PC-3 (cell line): ENCODE results near the gene ZNF10. TPM values are rescaled to one million over a fixed set of nuclear protein-coding genes. Genes with fewer than 3 reads are reported as not detected.
A peak's percentile ranks its signal among the peaks of the same experiment; 100 is the strongest.

Experiments
- ATAC-seq: fragments of 200-7000 bp; cut with Tn5 transposase; 2 replicates; pipeline ENCODE4 v1.9.1; 2020; ENCODE audit warnings: mild to moderate bottlenecking, moderate library complexity
- Bru-seq: library from RNA; stranded (reverse); fragments of 400-500 nt; gene quantifications from one replicate; lab custom pipeline; 2021; lab: Mats Ljungman, UMichigan
- BruChase-seq, 2 experiments: library from RNA; stranded (reverse); fragments of 400-500 nt; gene quantifications; one replicate each; lab custom pipeline; 2021; lab: Mats Ljungman, UMichigan
- BruUV-seq: library from RNA; stranded (reverse); fragments of 400-500 nt; replicated peaks from 2 replicates; lab custom pipeline; 2021; lab: Mats Ljungman, UMichigan
- CTCF ChIA-PET: fragments of 300-600 bp; sonication (Branson Sonifier 250); formaldehyde crosslinking; loops from one replicate; lab custom pipeline; 2022; ENCODE audit warnings: antibody characterized with exemption; lab: Charles Lee
- POLR2A ChIA-PET: fragments of 300-600 bp; sonication (Branson Sonifier 250); formaldehyde crosslinking; loops from one replicate; lab custom pipeline; 2022; ENCODE audit warnings: antibody characterized with exemption; ENCODE audit not compliant: unreplicated experiment; lab: Charles Lee
- DNase-seq: peaks from one replicate; pipeline ENCODE4 v3.0.0-alpha.2; 2015
- H2AFZ ChIP-seq: fragments of 300-600 bp; sonication (generic); 2 replicates; pipeline ENCODE4 v1.6.0; 2016; ENCODE audit warnings: antibody characterized with exemption, low read length
- H3F3A ChIP-seq: fragments of 300-600 bp; sonication (generic); one replicate; pipeline ENCODE4 v1.6.0; 2017; ENCODE audit warnings: antibody characterized with exemption, low read length, control low read depth, mild to moderate bottlenecking; ENCODE audit not compliant: unreplicated experiment
- H3K27ac ChIP-seq: fragments of 300-600 bp; sonication (generic); 2 replicates; pipeline ENCODE4 v1.5.1; 2016; ENCODE audit warnings: mild to moderate bottlenecking, low read length
- H3K27me3 ChIP-seq: fragments of 300-600 bp; sonication (generic); 2 replicates; pipeline ENCODE4 v1.6.1; 2016; ENCODE audit warnings: low read length, mixed read lengths
- H3K36me3 ChIP-seq: fragments of 300-600 bp; sonication (generic); 2 replicates; pipeline ENCODE4 v1.6.1; 2016; ENCODE audit warnings: low read depth, mixed run types, low read length, mixed read lengths
- H3K4me1 ChIP-seq: fragments of 300-600 bp; sonication (generic); 2 replicates; pipeline ENCODE4 v1.5.1; 2016; ENCODE audit warnings: low read length; ENCODE audit not compliant: insufficient read depth
- H3K4me2 ChIP-seq: fragments of 300-600 bp; sonication (generic); 2 replicates; pipeline ENCODE4 v1.6.0; 2016; ENCODE audit warnings: low read length
- H3K4me3 ChIP-seq: fragments of 300-600 bp; sonication (generic); 2 replicates; pipeline ENCODE4 v1.5.1; 2016; ENCODE audit warnings: mild to moderate bottlenecking, low read length, mixed read lengths
- H3K79me2 ChIP-seq: fragments of 300-600 bp; sonication (generic); 2 replicates; pipeline ENCODE4 v1.6.1; 2017; ENCODE audit warnings: low read length, mixed read lengths
- H3K9ac ChIP-seq: fragments of 300-600 bp; sonication (generic); 2 replicates; pipeline ENCODE4 v1.6.0; 2016; ENCODE audit warnings: mild to moderate bottlenecking, low read length
- H3K9me2 ChIP-seq: fragments of 300-600 bp; sonication (generic); replicated peaks from 2 replicates; pipeline ENCODE4 v1.6.1; 2016; ENCODE audit warnings: mixed run types, low read length, mixed read lengths
- H3K9me3 ChIP-seq: fragments of 300-600 bp; sonication (generic); 2 replicates; pipeline ENCODE4 v1.6.1; 2016; ENCODE audit warnings: low read length, mixed read lengths
- H4K20me1 ChIP-seq: fragments of 300-600 bp; sonication (generic); 2 replicates; pipeline ENCODE4 v1.6.1; 2016; ENCODE audit warnings: low read length, mixed read lengths
- CTCF ChIP-seq: fragments of 300-600 bp; sonication (generic); conservative IDR thresholded peaks from 2 replicates; pipeline ENCODE4 v1.5.1; 2017; ENCODE audit warnings: antibody characterized with exemption, low read depth, mild to moderate bottlenecking, low read length
- EZH2 ChIP-seq: fragments of 300-600 bp; sonication (generic); IDR thresholded peaks from one replicate; pipeline ENCODE4 v1.6.1; 2017; ENCODE audit warnings: antibody characterized with exemption, mild to moderate bottlenecking, low read length; ENCODE audit not compliant: unreplicated experiment
- EZH2phosphoT487 ChIP-seq: fragments of 300-600 bp; sonication (generic); IDR thresholded peaks from 2 replicates; pipeline ENCODE4 v1.6.1; 2018; ENCODE audit warnings: mild to moderate bottlenecking, antibody characterized with exemption, low read length, borderline replicate concordance
- intact Hi-C: fragments of 100-400 bp; cut with micrococcal nuclease; formaldehyde crosslinking; loops from 2 replicates; pipeline ENCODE4 v1.9.0; 2023
- long read RNA-seq: library from polyadenylated mRNA; unstranded; transcript quantifications from one replicate; pipeline ENCODE4 v2.0.0, GENCODE V29; 2021; ENCODE audit not compliant: unreplicated experiment
- total RNA-seq: library from RNA; depleted of rRNA; stranded (reverse); fragments of >200 nt; gene quantifications from 2 replicates; pipeline ENCODE4 v1.2.3, GENCODE V29; 2014; rRNA removed

Gene ZNF10
- 1.9 and 2.0 TPM in 2 replicates for total RNA-seq
- Bru-seq, nascent RNA = percentile 59 among the genes with signal in this experiment
- BruChase-seq, experiment 1, labeled RNA remaining after a 6-hour chase = percentile 64 among the genes with signal in this experiment
- percentile 75 among the genes with signal in this experiment for BruChase-seq, experiment 2, labeled RNA remaining after a 2-hour chase
- long read RNA-seq, partial matches to known transcripts = 4 of 10 reads
- long read RNA-seq, other reads (novel, unspliced or antisense) = 5 of 10 reads

GRCh38 chr12:133130038-133130807 lies at the start of gene ZNF10, which contains the start of gene ZNF891:
Gene ZNF10, plus strand, starts transcription at chr12:133130627. Its CDS starts 13,866 bp downstream, at chr12:133144493.
Gene ZNF891, minus strand, starts transcription at chr12:133130274. Its CDS starts 8,356 bp downstream, at chr12:133121918.
- TF ChIP-seq CTCF = no peak
- no peak for TF ChIP-seq EZH2
- TF ChIP-seq EZH2phosphoT487 = peak; percentile 83
- no peaks in the 10 kb centered on the region for H3F3A ChIP-seq
- no peaks in the 10 kb centered on the region for H3K27me3 ChIP-seq
- BruUV-seq = no TSS peak
- peak within 1 kb of the TSS; percentile 87 for H3K4me2 ChIP-seq
- H3K4me3 ChIP-seq = peak within 1 kb of the TSS; percentile 80
- H3K79me2 ChIP-seq = no peaks in the 10 kb centered on the region
- intact Hi-C loops = no loop called here
- H3K9ac ChIP-seq = peak within 1 kb of the TSS; percentile 70
- H3K9me2 ChIP-seq = no peaks in the 10 kb centered on the region
- no peaks in the 10 kb centered on the region for H3K4me1 ChIP-seq
- ChIA-PET CTCF (no interaction called here), POLR2A (no interaction called here)
- peak within 1 kb of the TSS; percentile 65 for H3K27ac ChIP-seq
- no peaks in the 10 kb centered on the region for H4K20me1 ChIP-seq
- DNase-seq (peak; percentile 91), ATAC-seq (peak; percentile 97)
- H2AFZ ChIP-seq = peak within 1 kb of the TSS; percentile 97
- H3K9me3 ChIP-seq = peaks cover 41% of the 10 kb centered on the region
- H3K36me3 ChIP-seq = peaks cover 62% of the 10 kb centered on the region

- no peaks in the 10 kb centered on the region for H3K9me2 ChIP-seq
- TF ChIP-seq CTCF (no peak), EZH2 (no peak), EZH2phosphoT487 (no peak)
- no peaks in the 10 kb centered on the region for H3K79me2 ChIP-seq
- peak overlapping the region; percentile 82; the same call in 1 of the 2 replicates for H2AFZ ChIP-seq
- no peaks in the 10 kb centered on the region for H3K27me3 ChIP-seq
- ATAC-seq (no peak), DNase-seq (no peak)
- H3K4me1 ChIP-seq = no peaks in the 10 kb centered on the region
- no peak overlapping the region for H3K4me2 ChIP-seq
- POLR2A ChIA-PET = no interaction called here
- no peaks in the 10 kb centered on the region for H4K20me1 ChIP-seq
- CTCF ChIA-PET = no interaction called here
- no peaks in the 10 kb centered on the region for H3F3A ChIP-seq
- intact Hi-C loops = no loop called here
- peak overlapping the region; percentile 60 for H3K4me3 ChIP-seq
- H3K9ac ChIP-seq = no peak overlapping the region
- H3K27ac ChIP-seq = no peak overlapping the region
- peaks cover 36% of the 10 kb centered on the region for H3K9me3 ChIP-seq
- no TSS peak for BruUV-seq
- H3K36me3 ChIP-seq = peaks cover 9% of the 10 kb centered on the region; the same call in 1 of the 2 replicates
Measured at GRCh38 chr12:133081159-133081780, 49.2 kb upstream of the ZNF10 start.
